GM21576 (cell line): Measurements from ENCODE around the gene FEZF2.

ENCODE experiments used
- ATAC-seq: cut with Tn5 transposase; IDR thresholded peaks from one replicate; pipeline ENCODE4 v1.9.1; 2021; ENCODE audit warnings: mild to moderate bottlenecking, moderate library complexity; ENCODE audit not compliant: unreplicated experiment

Gene FEZF2

GRCh38 chr3:62332835-62333244, 40.5 kb downstream of the FEZF2 start:
- ATAC-seq = no peak

- no peak for ATAC-seq
These were observed 41.3 kb downstream of the FEZF2 start for GRCh38 chr3:62332017-62332416.

- no peak for ATAC-seq
These were observed 43.4 kb downstream of the FEZF2 start for GRCh38 chr3:62329971-62330370.

GRCh38 chr3:62325896-62326295, 47.5 kb downstream of the FEZF2 start:
- no peak for ATAC-seq

- no peak for ATAC-seq
These were observed 50.1 kb downstream of the FEZF2 start for GRCh38 chr3:62323241-62323640.
